ENCODE data around the gene AFF1. TPM values are rescaled to one million over a fixed set of nuclear protein-coding genes. Genes with fewer than 3 reads are reported as not detected.

AFF1 gene
- total and polyA plus RNA-seq, 4 donors: 7.2 to 42.8 (median 21.5) TPM

DNA sequence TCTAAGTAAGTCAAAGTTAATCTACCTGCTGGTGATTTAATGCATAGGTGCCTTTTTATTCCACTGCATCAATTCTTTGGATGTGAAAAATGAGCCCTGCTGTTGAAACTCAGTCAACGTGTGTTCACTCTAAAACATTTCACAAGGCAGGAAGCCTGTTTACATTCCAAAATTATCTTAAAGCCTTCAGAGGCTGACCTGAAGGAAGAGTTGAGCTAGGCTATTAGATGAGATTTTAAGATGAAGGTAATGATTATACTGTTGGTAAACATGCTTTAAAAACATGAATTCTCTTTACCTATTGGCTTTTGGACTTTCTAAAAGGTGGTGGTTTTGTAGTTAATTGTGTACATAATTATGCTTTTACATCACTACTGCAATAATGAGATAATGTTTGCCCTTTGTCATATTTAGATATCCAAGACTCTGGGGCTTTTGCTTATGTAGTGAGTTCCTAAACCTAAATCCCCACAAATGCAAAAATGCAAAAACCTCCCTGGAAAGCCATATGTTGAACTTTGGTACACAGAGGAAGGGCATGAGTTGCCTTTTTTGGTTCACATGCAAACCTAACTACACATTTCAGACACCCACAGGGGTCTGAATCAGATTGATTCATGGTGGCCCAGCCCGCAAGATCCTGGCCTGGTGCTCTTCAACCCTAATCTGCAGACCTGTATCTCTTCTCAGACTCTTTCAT is 193.3 kb downstream of the AFF1 start:
- no peak for DNase-seq (ENCODE audit: low spot score)
- Histone ChIP-seq H3K4me3 (ENCODE audit: low read depth in 1 of 3, low read length in 3 of 3) (no peak overlapping the region), H3K4me1 (ENCODE audit: control insufficient read depth in 4 of 4, insufficient read depth in 4 of 4, low read length in 3 of 4) (peaks cover 2 to 11% (median 6%) of the 10 kb centered on the region in 4 donors), H3K27me3 (ENCODE audit: control insufficient read depth in 4 of 4, insufficient read depth in 4 of 4, low read length in 3 of 4) (no peaks in the 10 kb centered on the region), H3K36me3 (ENCODE audit: control insufficient read depth in 4 of 4, insufficient read depth in 3 of 4, low read depth in 1 of 4, low read length in 3 of 4) (peaks cover 9 to 71% (median 59%) of the 10 kb centered on the region in 4 donors), H3K9ac (ENCODE audit: low read depth in 1 of 2, low read length in 2 of 2) (no peak overlapping the region), H3K9me3 (ENCODE audit: control insufficient read depth in 4 of 4, low read length in 3 of 4) (no peaks in the 10 kb centered on the region), H3K27ac (ENCODE audit: low read depth in 1 of 2, low read length in 2 of 2) (no peak overlapping the region)
- WGBS: 77% methylated on average over 2 of the region's 2 CpGs
- no peak for TF ChIP-seq NR2F2 (IDR thresholded peaks at IDR 0.05)
- no peak for TF ChIP-seq RAD21 (IDR thresholded peaks at IDR 0.05)
- TF ChIP-seq, protein P1, sequence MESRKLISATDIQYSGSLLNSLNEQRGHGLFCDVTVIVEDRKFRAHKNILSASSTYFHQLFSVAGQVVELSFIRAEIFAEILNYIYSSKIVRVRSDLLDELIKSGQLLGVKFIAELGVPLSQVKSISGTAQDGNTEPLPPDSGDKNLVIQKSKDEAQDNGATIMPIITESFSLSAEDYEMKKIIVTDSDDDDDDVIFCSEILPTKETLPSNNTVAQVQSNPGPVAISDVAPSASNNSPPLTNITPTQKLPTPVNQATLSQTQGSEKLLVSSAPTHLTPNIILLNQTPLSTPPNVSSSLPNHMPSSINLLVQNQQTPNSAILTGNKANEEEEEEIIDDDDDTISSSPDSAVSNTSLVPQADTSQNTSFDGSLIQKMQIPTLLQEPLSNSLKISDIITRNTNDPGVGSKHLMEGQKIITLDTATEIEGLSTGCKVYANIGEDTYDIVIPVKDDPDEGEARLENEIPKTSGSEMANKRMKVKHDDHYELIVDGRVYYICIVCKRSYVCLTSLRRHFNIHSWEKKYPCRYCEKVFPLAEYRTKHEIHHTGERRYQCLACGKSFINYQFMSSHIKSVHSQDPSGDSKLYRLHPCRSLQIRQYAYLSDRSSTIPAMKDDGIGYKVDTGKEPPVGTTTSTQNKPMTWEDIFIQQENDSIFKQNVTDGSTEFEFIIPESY (IDR thresholded peaks at IDR 0.05): no peak
- TF ChIP-seq FOXA1 (IDR thresholded peaks at IDR 0.05): no peak
- TF ChIP-seq, protein P2, sequence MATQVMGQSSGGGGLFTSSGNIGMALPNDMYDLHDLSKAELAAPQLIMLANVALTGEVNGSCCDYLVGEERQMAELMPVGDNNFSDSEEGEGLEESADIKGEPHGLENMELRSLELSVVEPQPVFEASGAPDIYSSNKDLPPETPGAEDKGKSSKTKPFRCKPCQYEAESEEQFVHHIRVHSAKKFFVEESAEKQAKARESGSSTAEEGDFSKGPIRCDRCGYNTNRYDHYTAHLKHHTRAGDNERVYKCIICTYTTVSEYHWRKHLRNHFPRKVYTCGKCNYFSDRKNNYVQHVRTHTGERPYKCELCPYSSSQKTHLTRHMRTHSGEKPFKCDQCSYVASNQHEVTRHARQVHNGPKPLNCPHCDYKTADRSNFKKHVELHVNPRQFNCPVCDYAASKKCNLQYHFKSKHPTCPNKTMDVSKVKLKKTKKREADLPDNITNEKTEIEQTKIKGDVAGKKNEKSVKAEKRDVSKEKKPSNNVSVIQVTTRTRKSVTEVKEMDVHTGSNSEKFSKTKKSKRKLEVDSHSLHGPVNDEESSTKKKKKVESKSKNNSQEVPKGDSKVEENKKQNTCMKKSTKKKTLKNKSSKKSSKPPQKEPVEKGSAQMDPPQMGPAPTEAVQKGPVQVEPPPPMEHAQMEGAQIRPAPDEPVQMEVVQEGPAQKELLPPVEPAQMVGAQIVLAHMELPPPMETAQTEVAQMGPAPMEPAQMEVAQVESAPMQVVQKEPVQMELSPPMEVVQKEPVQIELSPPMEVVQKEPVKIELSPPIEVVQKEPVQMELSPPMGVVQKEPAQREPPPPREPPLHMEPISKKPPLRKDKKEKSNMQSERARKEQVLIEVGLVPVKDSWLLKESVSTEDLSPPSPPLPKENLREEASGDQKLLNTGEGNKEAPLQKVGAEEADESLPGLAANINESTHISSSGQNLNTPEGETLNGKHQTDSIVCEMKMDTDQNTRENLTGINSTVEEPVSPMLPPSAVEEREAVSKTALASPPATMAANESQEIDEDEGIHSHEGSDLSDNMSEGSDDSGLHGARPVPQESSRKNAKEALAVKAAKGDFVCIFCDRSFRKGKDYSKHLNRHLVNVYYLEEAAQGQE (IDR thresholded peaks at IDR 0.05): no peak
- TF ChIP-seq, protein P3, sequence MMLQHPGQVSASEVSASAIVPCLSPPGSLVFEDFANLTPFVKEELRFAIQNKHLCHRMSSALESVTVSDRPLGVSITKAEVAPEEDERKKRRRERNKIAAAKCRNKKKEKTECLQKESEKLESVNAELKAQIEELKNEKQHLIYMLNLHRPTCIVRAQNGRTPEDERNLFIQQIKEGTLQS (IDR thresholded peaks at IDR 0.05): no peak
- TF ChIP-seq SP1 (IDR thresholded peaks at IDR 0.05): no peak
- TF ChIP-seq, protein P4, sequence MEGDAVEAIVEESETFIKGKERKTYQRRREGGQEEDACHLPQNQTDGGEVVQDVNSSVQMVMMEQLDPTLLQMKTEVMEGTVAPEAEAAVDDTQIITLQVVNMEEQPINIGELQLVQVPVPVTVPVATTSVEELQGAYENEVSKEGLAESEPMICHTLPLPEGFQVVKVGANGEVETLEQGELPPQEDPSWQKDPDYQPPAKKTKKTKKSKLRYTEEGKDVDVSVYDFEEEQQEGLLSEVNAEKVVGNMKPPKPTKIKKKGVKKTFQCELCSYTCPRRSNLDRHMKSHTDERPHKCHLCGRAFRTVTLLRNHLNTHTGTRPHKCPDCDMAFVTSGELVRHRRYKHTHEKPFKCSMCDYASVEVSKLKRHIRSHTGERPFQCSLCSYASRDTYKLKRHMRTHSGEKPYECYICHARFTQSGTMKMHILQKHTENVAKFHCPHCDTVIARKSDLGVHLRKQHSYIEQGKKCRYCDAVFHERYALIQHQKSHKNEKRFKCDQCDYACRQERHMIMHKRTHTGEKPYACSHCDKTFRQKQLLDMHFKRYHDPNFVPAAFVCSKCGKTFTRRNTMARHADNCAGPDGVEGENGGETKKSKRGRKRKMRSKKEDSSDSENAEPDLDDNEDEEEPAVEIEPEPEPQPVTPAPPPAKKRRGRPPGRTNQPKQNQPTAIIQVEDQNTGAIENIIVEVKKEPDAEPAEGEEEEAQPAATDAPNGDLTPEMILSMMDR (IDR thresholded peaks at IDR 0.05; ENCODE audit: low read depth, low read length, missing input control): no peak
- no peak for TF ChIP-seq TAF1 (conservative IDR thresholded peaks at IDR 0.05)
- no peak for TF ChIP-seq FOXA2 (IDR thresholded peaks at IDR 0.05)
- TF ChIP-seq, protein P5, sequence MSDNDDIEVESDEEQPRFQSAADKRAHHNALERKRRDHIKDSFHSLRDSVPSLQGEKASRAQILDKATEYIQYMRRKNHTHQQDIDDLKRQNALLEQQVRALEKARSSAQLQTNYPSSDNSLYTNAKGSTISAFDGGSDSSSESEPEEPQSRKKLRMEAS (IDR thresholded peaks at IDR 0.05): no peak
- no peak for TF ChIP-seq EGR1 (IDR thresholded peaks at IDR 0.05; ENCODE audit: low read depth in 2 of 2)
- no peak for TF ChIP-seq GABPA (IDR thresholded peaks at IDR 0.05 in 1 of 2, conservative IDR thresholded peaks at IDR 0.05 in 1 of 2)

DNA sequence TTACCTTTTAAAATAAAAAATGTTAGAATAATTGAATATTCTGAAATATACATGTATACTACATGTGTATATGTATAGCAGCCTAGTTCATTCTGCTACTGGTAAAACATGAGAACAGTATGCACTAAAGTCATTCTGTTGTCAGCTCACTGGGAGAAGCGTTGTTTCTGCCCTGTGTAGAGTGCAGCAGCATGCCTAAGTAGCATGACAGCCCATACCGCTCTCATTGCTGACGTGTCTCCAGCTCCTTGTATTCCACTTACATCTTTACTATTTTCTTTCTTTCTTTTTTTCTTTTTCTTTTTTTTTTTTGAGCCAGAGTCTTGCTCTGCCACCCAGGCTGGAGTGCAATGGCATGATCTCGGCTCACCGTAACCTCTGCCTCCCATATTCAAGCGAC is 194.9 kb downstream of the AFF1 start:
- H3K9me3 ChIP-seq (ENCODE audit: control insufficient read depth in 4 of 4, low read length in 3 of 4): no peaks in the 10 kb centered on the region
- no peak overlapping the region for H3K27ac ChIP-seq (ENCODE audit: low read depth in 1 of 2, low read length in 2 of 2)
- DNase-seq (ENCODE audit: low spot score): no peak
- H3K4me1 ChIP-seq (ENCODE audit: control insufficient read depth in 4 of 4, insufficient read depth in 4 of 4, low read length in 3 of 4): peaks cover 2 to 8% (median 6%) of the 10 kb centered on the region in 4 donors
- H3K9ac ChIP-seq (ENCODE audit: low read depth in 1 of 2, low read length in 2 of 2): no peak overlapping the region
- 99% methylated on average over 6 of the region's 6 CpGs for WGBS
- no peak overlapping the region for H3K4me3 ChIP-seq (ENCODE audit: low read depth in 1 of 3, low read length in 3 of 3)
- peaks cover 14 to 76% (median 73%) of the 10 kb centered on the region in 4 donors for H3K36me3 ChIP-seq (ENCODE audit: control insufficient read depth in 4 of 4, insufficient read depth in 3 of 4, low read depth in 1 of 4, low read length in 3 of 4)
- no peaks in the 10 kb centered on the region for H3K27me3 ChIP-seq (ENCODE audit: control insufficient read depth in 4 of 4, insufficient read depth in 4 of 4, low read length in 3 of 4)
- TF ChIP-seq NR2F2 (IDR thresholded peaks at IDR 0.05) (no peak), JUND (IDR thresholded peaks at IDR 0.05) (no peak), RXRA (IDR thresholded peaks at IDR 0.05) (no peak), RAD21 (IDR thresholded peaks at IDR 0.05) (no peak), FOXA1 (IDR thresholded peaks at IDR 0.05) (no peak), GABPA (IDR thresholded peaks at IDR 0.05 in 1 of 2, conservative IDR thresholded peaks at IDR 0.05 in 1 of 2) (no peak), FOXA2 (IDR thresholded peaks at IDR 0.05) (no peak), EGR1 (IDR thresholded peaks at IDR 0.05; ENCODE audit: low read depth in 2 of 2) (no peak)
- TF ChIP-seq, protein P4 (IDR thresholded peaks at IDR 0.05; ENCODE audit: low read depth, low read length, missing input control): no peak
- TF ChIP-seq, protein P1 (IDR thresholded peaks at IDR 0.05): no peak

Data from liver (tissue), 9 donors.